ENCODE measurements around the gene CERS6.
A peak's percentile ranks its signal among the peaks of the same experiment; 100 is the strongest.
"Not testable (repeated sequence)": the region's sequence is repeated elsewhere in the genome, so short reads cannot be mapped to it uniquely, and the experiment has no call there.

CERS6 gene

DNA sequence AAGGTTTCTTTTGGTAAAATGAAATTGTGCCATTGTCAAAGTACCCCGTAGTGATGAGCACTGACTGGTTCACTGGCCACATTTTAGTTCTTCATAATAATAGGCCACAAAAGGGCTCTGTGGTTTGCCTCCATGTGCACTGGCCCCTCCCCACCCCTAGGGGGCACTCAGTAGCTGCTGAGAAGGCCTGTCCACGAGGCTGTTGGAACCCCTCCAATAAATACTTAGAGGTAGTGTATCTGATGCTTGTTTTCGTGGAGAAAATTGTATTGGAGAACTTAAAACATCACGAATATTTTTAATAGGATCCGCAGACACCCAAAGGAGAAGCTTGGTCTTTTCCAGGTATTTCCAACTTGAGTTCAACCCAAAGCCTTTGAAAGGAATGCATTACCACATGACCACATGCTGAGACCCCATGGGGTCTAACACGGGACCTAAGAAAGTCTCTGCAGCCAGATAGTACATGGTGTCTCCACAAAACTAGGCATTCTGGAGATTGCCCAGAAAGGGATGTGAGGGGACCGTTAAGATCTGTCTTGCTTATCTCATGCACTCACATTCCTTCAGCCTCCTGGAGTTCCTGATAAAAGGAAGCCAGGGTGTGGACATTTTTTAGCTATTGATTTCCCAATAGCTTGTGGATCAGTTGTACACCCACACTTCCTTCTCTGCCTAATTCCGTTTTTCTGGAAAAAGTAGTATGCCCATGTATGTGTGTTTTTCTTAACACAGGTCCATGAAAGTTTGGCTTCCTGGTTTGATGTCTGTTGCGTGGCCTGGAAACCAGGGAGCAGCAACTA, 317.8 kb downstream of the CERS6 start:
- peak; percentile 65 for DNase-seq (ENCODE audit: low spot score)

DNA sequence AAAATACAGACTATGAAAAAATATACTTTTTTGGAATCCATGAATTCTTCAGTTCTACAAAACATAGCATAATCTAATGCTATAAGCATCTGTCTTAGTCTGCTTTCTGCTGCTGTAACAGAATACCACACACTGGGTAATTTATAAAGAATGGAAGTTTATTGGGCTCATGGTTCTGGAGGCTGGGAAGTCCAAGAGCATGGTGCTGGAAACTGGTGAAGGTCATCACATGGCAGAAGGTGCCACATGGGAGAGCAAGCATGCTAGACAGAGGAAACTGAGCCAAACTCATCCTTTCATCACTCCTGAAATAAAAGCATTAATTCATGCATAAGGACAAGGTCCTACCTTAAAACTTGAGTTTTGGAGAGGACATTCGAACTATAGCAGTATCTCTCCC, 319.8 kb downstream of the CERS6 start:
- DNase-seq (ENCODE audit: low spot score) = no peak

DNA sequence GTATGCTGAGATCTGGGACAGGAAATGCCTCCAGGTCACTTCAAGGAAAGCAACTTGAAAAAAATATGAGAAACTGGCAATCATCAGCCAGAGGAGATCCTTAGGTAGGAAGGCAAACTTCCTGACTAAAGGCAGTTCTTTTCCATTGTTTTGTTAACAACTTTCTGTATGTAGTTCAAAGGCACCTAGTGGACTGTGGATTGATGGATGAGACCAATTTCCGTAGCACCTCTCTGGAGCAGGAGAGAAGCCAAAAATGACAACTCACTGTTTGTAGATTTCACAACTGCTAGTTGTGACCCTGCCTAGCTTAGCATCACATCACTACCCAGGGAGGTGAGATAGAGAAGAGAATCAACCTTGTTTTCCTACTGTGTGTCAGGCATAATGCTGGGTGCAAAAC, 324.6 kb downstream of the CERS6 start:
- no peak for DNase-seq (ENCODE audit: low spot score)

DNA sequence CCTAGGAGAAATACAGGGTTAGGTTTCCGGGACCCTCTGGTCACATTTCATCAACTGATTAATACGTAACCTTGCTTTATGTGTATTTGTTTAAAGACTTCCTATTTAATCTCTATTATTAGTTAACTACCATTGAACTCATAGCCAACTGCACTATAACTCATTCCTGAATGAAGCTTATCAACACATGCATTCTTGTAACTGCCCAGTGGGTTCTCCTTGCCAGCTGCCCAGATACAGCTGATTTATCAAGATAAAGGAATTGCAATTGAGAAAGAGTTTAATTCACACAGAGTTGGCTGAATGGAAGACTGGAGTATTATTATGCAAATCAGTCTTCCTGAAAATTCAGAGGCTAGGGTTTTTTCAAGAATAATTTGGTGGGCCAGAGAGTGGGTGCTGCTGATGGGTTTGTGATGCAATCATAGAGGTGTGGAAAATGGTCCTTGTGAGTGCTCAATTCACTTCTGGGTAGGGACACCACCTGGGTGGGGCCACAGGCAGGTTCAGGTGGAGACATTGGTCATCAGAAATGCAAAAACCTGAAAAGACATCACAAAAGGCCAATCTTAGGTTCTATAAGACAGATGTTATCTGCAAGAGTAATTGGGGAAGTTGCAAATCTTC, 325.2 kb downstream of the CERS6 start:
- no peak for DNase-seq (ENCODE audit: low spot score)

DNA sequence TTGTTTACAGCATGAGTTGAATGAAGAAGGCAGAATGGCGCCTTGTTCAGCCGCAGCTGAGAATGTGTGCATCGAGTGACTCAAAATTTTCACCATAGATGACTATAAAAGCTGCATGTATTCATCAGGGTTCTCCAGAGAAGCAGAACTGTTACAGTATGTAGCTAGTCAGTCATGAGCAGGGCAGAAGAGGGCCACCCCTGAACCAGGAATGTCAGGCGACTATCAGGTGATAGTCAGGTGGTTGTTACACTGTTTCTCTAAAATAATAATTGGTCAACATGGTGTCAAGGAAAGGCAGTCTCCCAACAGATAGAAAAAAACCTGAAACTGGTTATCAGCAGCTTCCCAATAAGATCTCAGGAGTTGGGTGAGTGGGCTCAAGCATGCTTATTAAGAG, 326.2 kb downstream of the CERS6 start:
- DNase-seq (ENCODE audit: low spot score) = no peak

DNA sequence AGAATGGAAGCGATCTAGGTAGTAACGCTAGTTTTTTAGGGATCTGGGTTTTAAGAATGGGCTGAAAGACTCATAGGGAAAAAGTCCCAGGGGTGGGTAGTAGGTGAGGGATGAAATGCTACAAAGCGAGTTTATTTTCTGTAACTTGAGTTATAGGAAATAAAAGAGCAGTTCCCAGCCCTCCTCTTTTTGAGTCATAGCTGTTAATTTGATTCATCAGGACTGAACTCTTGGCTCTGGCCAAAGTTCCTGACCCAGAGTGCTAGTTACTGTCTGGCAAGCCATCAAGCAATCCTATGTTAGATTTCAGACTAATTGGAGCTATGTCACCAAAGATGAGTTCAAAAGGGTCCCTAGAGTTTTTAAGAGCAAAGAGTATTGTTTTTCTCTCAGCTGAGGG, 328.9 kb downstream of the CERS6 start:
- no peak for DNase-seq (ENCODE audit: low spot score)

DNA sequence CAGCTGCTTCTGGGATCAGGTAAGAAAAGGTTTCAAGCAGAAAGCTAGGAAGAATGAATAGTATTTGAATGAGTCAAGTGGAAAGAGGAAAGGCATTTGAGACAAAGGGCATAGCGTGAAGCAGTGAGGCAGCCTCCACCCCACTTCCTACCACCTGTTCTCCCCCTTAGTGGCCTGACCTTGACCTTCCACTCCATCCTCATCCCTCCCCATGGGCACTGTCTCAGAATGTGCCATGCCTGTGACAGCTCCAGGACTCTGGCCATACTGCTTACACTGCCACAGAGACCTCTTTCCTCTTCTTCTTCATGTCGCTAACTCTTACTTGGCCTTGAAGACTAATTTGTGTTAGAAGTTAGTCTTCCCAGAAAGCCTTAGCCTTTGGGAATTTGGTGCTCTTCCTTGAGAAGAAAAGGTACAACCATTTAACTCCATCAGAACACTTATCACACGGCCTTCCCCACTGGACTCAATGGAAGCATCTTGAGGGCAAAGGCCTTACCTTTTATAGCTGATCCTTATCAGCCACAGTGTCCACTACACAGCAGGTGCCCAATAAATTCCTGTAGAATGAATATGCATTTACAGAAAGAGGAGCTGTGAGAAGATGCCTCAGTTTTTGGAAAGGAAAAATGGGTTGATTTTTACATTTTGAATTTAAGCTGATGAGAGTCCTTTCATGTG, 331.2 kb downstream of the CERS6 start:
- no peak for DNase-seq (ENCODE audit: low spot score)

DNA sequence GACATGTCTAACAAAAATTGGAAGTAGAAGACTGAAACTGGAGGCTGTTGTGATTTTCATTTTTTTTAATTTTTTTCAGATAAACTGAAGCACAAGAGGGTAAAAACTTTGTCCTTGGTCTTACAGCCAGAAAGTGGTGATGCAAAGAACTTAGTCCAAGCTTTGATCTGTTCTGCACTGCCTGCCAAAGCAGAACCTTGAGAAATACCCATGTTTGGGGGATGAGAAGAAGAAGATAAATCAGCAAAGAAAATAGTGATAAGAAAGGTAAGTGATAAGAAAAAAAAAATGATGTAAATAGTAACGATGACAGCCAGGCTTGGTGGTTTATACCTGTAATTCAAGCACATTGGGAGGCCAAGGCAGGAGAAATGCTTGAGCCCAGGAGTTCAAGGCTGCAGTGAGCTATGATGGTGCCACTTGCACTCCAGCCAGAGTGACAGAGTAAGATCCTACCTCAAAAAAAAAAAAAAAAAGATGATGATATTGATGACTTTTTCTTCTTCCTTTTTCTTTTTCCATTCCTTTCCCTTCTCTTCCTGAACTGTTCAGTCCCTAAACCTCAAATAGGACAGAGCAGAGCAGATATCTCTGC, 331.8 kb downstream of the CERS6 start:
- DNase-seq (ENCODE audit: low spot score) = no peak

DNA sequence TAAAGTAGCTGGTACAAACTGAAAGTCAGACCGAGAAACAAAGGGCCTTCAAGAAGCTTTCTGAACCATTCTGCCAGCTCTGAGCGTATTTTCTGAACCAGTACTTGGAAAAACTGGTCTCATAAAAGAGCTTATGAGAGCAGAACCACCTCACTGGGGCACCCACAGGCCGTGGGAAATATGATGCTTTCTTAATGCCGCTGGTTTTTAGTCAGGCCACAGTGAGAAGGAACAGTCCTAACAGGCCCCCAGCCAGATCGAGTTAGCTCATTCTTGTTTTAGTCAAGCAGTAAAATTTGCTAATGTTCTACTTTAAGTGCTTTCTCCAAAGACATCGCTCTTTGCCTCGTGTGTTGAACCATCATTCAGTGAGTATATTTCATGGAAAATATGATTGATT, 333.7 kb downstream of the CERS6 start:
- no peak for DNase-seq (ENCODE audit: low spot score)

DNA sequence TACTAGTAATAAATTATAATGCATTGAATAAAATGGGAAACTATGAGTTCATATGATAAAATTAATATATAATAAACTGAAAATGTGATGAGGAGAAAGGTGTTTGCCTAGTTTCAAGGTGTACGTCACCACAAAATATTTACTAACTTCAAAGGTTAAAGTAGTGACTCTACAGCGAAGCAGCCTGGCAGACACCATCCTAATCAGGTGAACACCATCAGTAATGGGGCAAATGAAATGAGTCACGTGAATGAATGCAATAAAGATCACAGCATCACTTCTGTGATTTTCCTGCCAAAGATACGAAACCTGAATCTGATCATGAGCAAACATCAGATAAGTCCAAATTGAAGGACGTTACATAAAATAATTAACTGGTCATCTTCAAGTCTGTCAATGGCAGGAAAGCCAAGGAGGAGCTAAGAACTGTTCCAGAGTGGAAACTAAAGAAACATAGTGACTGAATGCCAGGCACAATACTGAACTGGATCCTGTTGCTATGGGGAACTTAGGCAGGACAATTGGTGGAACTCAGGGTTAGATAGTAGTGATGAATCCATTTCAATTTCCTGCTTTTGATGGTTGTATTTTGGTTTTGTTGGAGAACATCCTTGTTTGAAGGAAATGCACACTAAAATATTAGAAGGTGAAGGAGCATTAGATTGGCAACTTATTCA, 334.3 kb downstream of the CERS6 start:
- DNase-seq (ENCODE audit: low spot score) = no peak

DNA sequence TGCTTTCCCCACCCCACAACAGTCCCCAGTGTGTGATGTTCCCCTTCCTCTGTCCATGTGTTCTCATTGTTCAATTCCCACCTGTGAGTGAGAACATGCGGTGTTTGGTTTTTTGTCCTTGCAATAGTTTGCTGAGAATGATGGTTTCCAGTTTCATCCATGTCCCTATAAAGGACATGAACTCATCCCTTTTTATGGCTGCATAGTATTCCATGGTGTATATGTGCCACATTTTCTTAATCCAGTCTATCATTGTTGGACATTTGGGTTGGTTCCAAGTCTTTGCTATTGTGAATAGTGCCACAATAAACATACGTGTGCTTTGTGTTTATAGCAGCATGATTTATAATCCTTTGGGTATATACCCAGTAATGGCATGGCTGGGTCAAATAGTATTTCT, 335.1 kb downstream of the CERS6 start:
- not testable (repeated sequence) for DNase-seq (ENCODE audit: low spot score)

DNA sequence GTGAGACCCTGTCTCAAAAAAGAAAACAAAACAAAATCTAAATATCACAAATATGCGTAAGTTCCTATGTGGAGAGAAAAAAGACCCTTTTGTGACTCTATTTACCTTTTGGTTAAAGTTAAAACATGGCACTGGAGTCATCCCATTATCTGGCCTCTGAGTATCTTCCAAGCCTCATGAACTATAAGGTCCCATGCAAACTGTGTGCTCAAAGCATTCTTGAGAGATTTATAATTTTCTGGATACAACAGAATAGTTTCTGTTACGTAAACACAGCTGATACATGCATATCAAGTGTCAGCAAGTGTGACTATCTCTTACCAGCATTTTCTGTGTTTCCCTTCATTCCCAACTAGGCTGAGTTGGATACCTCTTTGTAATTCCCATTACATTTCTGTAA, 337.5 kb downstream of the CERS6 start:
- no peak for DNase-seq (ENCODE audit: low spot score)

DNA sequence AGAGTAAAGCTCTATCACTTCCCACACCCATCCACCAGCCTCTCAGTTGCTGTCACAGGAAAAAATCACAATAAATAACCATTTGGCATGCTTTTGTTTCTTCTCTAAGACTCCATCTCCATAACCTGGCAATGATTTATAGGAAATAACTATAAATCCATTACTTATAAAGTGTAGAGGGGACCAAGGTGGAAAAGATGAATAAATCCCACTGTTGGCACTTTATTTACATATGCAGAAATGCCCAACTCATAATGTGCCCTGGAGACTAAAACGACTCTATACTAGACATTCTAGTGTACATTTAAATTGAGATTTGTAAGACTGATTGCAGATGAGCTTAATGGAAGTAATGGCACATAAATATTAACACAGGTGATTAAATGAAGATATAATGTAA, 338.9 kb downstream of the CERS6 start:
- no peak for DNase-seq (ENCODE audit: low spot score)

DNA sequence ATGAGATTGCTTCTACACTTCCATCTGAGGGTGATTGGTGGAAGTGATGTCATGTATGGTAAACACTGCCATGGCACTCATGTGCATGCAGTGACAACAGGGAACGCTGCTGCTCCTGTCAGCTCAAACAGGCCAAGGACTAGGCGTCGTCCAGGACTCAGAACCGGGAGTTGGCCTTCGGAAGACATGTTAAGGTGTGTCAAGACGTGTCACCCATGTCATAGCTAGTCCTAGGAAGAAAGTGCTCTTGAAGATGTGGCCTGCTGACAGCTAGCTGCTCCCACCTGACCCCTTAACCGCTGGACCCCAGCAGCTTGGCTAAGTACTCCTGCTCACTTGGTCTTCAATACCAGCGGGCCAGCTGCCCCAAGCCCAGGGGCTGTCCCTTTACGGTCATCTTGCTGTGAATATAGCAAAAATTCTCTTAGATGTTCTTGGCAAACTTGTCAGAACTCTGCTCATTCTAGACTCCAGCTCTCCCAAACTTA, 340.1 kb downstream of the CERS6 start:
- no peak for DNase-seq (ENCODE audit: low spot score)

DNA sequence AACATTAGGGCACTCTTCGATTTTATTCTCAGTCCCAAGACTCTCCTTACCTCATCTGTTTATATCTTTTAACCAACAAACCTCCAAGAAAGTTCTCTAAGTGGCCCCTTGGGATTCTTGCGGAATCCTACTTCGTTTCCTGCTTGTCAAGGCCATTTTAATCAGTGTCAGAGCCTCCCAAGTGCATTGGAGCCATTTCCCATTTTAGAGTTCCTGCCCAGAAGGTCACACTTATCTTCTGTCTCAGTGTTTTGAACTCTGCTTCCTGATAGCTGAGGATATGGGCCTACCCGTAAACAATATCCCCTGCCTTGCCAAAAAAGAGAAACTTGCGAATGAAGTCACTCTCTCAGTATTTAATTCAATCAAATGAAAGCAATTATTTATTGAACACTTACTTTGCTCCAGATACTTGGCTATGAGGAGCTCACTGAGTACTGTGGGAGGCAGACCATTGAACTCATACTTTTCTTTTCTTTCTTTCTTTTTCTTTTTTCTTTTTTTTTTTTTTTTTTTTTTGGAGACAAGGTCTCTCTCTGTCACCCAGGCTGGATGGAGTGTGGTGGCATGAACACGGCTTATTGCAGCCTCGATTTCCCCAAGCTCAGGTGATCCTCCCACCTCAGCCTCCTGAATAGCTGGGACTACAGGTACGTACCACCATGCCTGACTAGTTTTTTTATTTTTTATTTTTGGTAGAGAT, 340.7 kb downstream of the CERS6 start:
- no peak for DNase-seq (ENCODE audit: low spot score)

DNA sequence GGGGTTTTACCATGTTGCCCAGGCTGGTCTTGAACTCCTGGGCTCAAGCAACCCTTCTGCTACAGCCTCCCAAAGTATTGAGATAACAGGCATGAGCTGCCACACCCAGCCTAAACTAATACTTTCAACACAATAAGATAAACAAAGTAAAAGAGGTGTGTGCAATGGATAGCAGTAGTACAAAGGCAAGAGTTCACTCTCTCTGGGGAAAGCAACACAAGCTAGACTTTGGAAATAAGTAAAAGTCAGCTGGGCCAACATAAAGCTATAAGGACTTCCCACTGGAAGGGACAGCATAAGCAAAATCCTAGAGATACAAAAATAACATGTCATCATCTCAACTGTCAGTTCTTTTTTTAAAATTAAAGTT, 341.2 kb downstream of the CERS6 start:
- DNase-seq (ENCODE audit: low spot score) = no peak

DNA sequence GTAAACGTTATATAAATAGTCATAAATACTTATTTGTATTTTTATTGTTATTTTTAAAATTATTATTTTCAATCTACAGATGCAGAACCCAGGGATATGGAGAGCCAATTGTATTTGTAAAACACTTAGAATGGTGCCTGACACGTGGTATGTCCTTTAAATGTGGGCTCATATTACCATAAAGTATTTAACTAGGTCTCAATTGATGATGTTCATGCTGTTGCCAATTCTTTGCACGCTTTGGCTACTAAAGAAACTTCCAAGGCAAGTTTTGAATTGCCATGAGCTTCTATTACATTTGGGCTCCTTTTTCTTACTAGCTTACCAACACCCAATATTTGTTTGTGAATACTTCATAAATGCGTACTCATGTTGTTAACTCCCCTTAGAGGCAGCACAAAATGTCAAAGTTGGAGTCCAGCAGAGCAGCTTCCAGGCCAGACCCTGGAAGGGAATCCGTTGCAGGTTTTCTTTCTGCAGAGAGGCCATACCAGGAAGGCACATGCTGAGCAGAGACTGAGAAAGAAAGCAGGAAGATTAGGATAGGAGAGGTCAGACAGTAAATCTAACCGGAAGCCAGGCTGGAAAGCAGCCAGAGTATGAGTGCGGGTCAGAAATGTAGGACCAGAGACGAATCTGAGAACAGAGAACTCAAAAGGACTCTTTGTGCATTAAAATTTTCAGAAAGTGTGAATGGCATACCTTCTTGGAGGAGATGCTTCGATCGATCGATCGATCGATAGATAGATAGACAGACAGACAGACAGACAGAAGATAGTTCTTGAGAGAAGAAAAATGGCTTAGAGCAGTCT, 342.2 kb downstream of the CERS6 start:
- DNase-seq (ENCODE audit: low spot score) = peak; percentile 57

DNA sequence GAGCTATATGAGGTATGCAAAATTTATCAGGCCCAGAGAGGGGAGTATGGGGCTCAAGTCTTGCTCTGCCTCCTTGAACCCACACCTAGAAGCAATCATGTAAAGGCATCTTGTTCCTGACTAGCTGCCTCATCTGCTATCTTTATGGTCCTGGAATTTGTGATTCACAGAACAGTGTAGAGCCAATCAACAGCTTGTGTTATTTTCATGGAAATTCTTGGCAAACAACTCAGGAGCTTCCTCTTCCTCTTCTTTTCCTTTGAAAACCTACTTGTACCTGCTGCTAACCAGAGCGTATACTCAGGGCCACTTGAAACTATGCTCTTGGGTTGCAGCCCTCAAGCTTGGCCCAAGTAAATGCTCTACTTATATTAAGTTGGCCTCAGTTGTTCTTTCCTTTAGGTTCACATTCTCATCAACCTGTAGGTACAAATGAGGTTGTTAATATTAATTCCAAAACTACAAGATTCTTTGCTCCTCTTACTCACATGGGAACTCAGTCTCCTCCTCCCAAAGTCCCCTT, 342.9 kb downstream of the CERS6 start:
- no peak for DNase-seq (ENCODE audit: low spot score)

DNA sequence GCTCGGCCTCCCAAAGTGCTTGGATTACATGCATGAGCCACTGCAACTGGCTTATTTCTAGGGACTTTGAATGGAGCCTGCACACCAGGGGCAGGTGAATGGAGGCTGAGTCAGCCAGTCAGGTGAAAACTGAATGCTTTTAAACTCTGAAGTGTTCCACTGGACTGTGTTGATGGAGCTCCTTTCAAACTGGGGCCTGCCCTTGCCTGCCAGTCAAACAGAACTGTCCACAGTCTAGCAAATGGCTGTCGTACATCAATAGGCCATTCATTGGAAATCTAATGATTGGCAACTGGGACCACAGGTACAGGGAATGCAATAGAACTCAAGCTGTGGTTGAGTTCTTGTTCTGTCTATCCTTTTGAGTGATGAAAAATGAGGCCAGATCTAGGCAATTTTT, 345.4 kb downstream of the CERS6 start:
- DNase-seq (ENCODE audit: low spot score) = no peak

All from iPS-NIHi11 (cell line).